ENCODE results near the gene ASRGL1. TPM values are rescaled to one million over a fixed set of nuclear protein-coding genes. Genes with fewer than 3 reads are reported as not detected.
A peak's percentile ranks its signal among the peaks of the same experiment; 100 is the strongest.
"Not testable (repeated sequence)": the region's sequence is repeated elsewhere in the genome, so short reads cannot be mapped to it uniquely, and the experiment has no call there.

Gene ASRGL1
- total RNA-seq, result 1 to 10 TPM in 1 of 2 experiments, under 1 TPM in 1; 0.84 to 1.2 TPM

- CTCF ChIA-PET, result interaction anchor here (1.0 kb wide), 1 partner anchor 26 kb away, joined by 3 read pairs; no protein-coding TSS in a partner anchor
- POLR2A ChIA-PET, result no interaction called here
- H3K4me1 Mint-ChIP-seq, result peaks cover 11% of the 10 kb centered on the region
- H3K27ac Mint-ChIP-seq, result no peak within 1 kb of the TSS
- peaks cover 53% of the 10 kb centered on the region for H3K27me3 Mint-ChIP-seq
- H3K4me3 Mint-ChIP-seq, result peak within 1 kb of the TSS; percentile 74
- DNase-seq, result peak; percentile 61
- H3K9me3 Mint-ChIP-seq, result no peaks in the 10 kb centered on the region
- H3K36me3 Mint-ChIP-seq (ENCODE audit: low read depth), result no peaks in the 10 kb centered on the region
Observed at GRCh38 chr11:62337303-62338181, at the start of gene ASRGL1. Gene ASRGL1 (plus strand): TSS chr11:62337448. CDS start chr11:62337978, 530 bp downstream.

- Mint-ChIP-seq H3K36me3 (ENCODE audit: low read depth) (no peaks in the 10 kb centered on the region), H3K27me3 (peaks cover 20% of the 10 kb centered on the region), H3K4me3 (no peak overlapping the region), H3K4me1 (no peaks in the 10 kb centered on the region), H3K9me3 (no peaks in the 10 kb centered on the region), H3K27ac (no peak overlapping the region)
- DNase-seq, result peak; percentile 13
- ChIA-PET POLR2A (no interaction called here), CTCF (no interaction called here)
Observed at GRCh38 chr11:62295504-62295903, 41.7 kb upstream of the ASRGL1 start.

- DNase-seq, result no peak
- Mint-ChIP-seq H3K27ac (no peak within 1 kb of the TSS), H3K4me3 (no peak within 1 kb of the TSS), H3K9me3 (no peaks in the 10 kb centered on the region), H3K4me1 (no peaks in the 10 kb centered on the region), H3K27me3 (peaks cover 15% of the 10 kb centered on the region), H3K36me3 (ENCODE audit: low read depth) (no peaks in the 10 kb centered on the region)
- ChIA-PET POLR2A (no interaction called here), CTCF (interaction anchor here (1.0 kb wide), 1 partner anchor 12 kb away, joined by 3 read pairs; no protein-coding TSS in a partner anchor)
Observed at GRCh38 chr11:62298975-62299374, 38.3 kb upstream of the ASRGL1 start, which contains the start of gene SCGB1D4. Gene SCGB1D4 (minus strand): TSS chr11:62299075. CDS start chr11:62299010, 65 bp downstream.

- Mint-ChIP-seq H3K4me3 (no peak overlapping the region), H3K27ac (no peak overlapping the region), H3K9me3 (no peaks in the 10 kb centered on the region), H3K36me3 (ENCODE audit: low read depth) (no peaks in the 10 kb centered on the region), H3K4me1 (peaks cover 4% of the 10 kb centered on the region), H3K27me3 (peaks cover 27% of the 10 kb centered on the region)
- no peak for DNase-seq
- CTCF ChIA-PET, result interaction anchor here (0.6 kb wide), 2 partner anchors 158 to 789 kb away, joined by 4 to 7 read pairs; no protein-coding TSS in a partner anchor
- POLR2A ChIA-PET, result no interaction called here
Observed at GRCh38 chr11:62306227-62306626, 31.0 kb upstream of the ASRGL1 start.

- peaks cover 12% of the 10 kb centered on the region for H3K4me1 Mint-ChIP-seq
- H3K27ac Mint-ChIP-seq, result no peak overlapping the region
- H3K36me3 Mint-ChIP-seq (ENCODE audit: low read depth), result no peaks in the 10 kb centered on the region
- ChIA-PET POLR2A (no interaction called here), CTCF (no interaction called here)
- H3K27me3 Mint-ChIP-seq, result peaks cover 35% of the 10 kb centered on the region
- no peak overlapping the region for H3K4me3 Mint-ChIP-seq
- H3K9me3 Mint-ChIP-seq, result no peaks in the 10 kb centered on the region
- DNase-seq, result no peak
Observed at GRCh38 chr11:62307950-62308349, 29.3 kb upstream of the ASRGL1 start.

GRCh38 chr11:62309991-62310390 is 27.3 kb upstream of the ASRGL1 start:
- H3K27me3 Mint-ChIP-seq, result peaks cover 43% of the 10 kb centered on the region
- H3K4me1 Mint-ChIP-seq, result peaks cover 12% of the 10 kb centered on the region
- no peaks in the 10 kb centered on the region for H3K36me3 Mint-ChIP-seq (ENCODE audit: low read depth)
- no peak overlapping the region for H3K27ac Mint-ChIP-seq
- H3K4me3 Mint-ChIP-seq, result no peak overlapping the region
- ChIA-PET POLR2A (no interaction called here), CTCF (interaction anchor here (1.0 to 1.3 kb wide), 3 partner anchors 10 to 146 kb away, joined by 3 read pairs; no protein-coding TSS in a partner anchor)
- H3K9me3 Mint-ChIP-seq, result no peaks in the 10 kb centered on the region
- no peak for DNase-seq

- Mint-ChIP-seq H3K9me3 (no peaks in the 10 kb centered on the region), H3K27me3 (peaks cover 22% of the 10 kb centered on the region), H3K4me3 (no peak overlapping the region), H3K4me1 (peaks cover 9% of the 10 kb centered on the region), H3K27ac (no peak overlapping the region), H3K36me3 (ENCODE audit: low read depth) (no peaks in the 10 kb centered on the region)
- CTCF ChIA-PET, result interaction anchor here (1.0 kb wide), 1 partner anchor 33 kb away, joined by 3 read pairs; no protein-coding TSS in a partner anchor
- POLR2A ChIA-PET, result no interaction called here
- no peak for DNase-seq
Observed at GRCh38 chr11:62315431-62315830, 21.8 kb upstream of the ASRGL1 start.

GRCh38 chr11:62322524-62322923 is 14.7 kb upstream of the ASRGL1 start:
- Mint-ChIP-seq H3K27ac (no peak overlapping the region), H3K27me3 (no peaks in the 10 kb centered on the region), H3K36me3 (ENCODE audit: low read depth) (no peaks in the 10 kb centered on the region), H3K4me1 (no peaks in the 10 kb centered on the region), H3K9me3 (no peaks in the 10 kb centered on the region), H3K4me3 (no peak overlapping the region)
- POLR2A ChIA-PET, result no interaction called here
- no peak for DNase-seq
- CTCF ChIA-PET, result interaction anchor here (0.5 to 1.2 kb wide), 2 partner anchors 9 to 18 kb away, joined by 3 to 4 read pairs; no protein-coding TSS in a partner anchor

GRCh38 chr11:62324731-62325556 is 12.3 kb upstream of the ASRGL1 start:
- Mint-ChIP-seq H3K27ac (no peak overlapping the region), H3K27me3 (peaks cover 3% of the 10 kb centered on the region), H3K4me3 (no peak overlapping the region), H3K9me3 (no peaks in the 10 kb centered on the region), H3K4me1 (peaks cover 2% of the 10 kb centered on the region), H3K36me3 (ENCODE audit: low read depth) (no peaks in the 10 kb centered on the region)
- POLR2A ChIA-PET, result no interaction called here
- CTCF ChIA-PET, result interaction anchor here (1.4 kb wide), 1 partner anchor 90 kb away, joined by 3 read pairs; no protein-coding TSS in a partner anchor
- peak; percentile 68 for DNase-seq

GRCh38 chr11:62325781-62326180 is 11.5 kb upstream of the ASRGL1 start:
- not testable (repeated sequence) for H3K36me3 Mint-ChIP-seq (ENCODE audit: low read depth); H3K27me3 Mint-ChIP-seq

GRCh38 chr11:62326719-62327118 is 10.5 kb upstream of the ASRGL1 start:
- H3K36me3 Mint-ChIP-seq (ENCODE audit: low read depth); POLR2A ChIA-PET; H3K9me3 Mint-ChIP-seq; H3K27ac Mint-ChIP-seq; H3K4me1 Mint-ChIP-seq; DNase-seq; CTCF ChIA-PET; H3K4me3 Mint-ChIP-seq: not testable (repeated sequence)
- peaks cover 15% of the 10 kb centered on the region for H3K27me3 Mint-ChIP-seq

More at GRCh38 chr11:62325781-62326180, 11.5 kb upstream of the ASRGL1 start:
- H3K27ac Mint-ChIP-seq, POLR2A ChIA-PET, H3K4me3 Mint-ChIP-seq, DNase-seq, H3K4me1 Mint-ChIP-seq, H3K9me3 Mint-ChIP-seq: not testable (repeated sequence)
- CTCF ChIA-PET, result interaction anchor here (1.4 kb wide), 1 partner anchor 91 kb away, joined by 3 read pairs; no protein-coding TSS in a partner anchor

- CTCF ChIA-PET, result interaction anchor here (0.7 to 1.2 kb wide), 2 partner anchors 50 to 246 kb away, joined by 3 to 4 read pairs; no protein-coding TSS in a partner anchor
Observed at GRCh38 chr11:62327541-62327940, 9.7 kb upstream of the ASRGL1 start.

More at GRCh38 chr11:62327541-62327940, 9.7 kb upstream of the ASRGL1 start:
- H3K4me1 Mint-ChIP-seq; H3K4me3 Mint-ChIP-seq; DNase-seq; H3K27ac Mint-ChIP-seq; POLR2A ChIA-PET; H3K36me3 Mint-ChIP-seq (ENCODE audit: low read depth); H3K9me3 Mint-ChIP-seq: not testable (repeated sequence)
- peaks cover 17% of the 10 kb centered on the region for H3K27me3 Mint-ChIP-seq
